HCT116 (cell line): ENCODE measurements around the gene PRC1. TPM values are rescaled to one million over a fixed set of nuclear protein-coding genes. Genes with fewer than 3 reads are reported as not detected.

Source experiments
- ATAC-seq: fragments of 200-7000 bp; cut with Tn5 transposase; 2 replicates; pipeline ENCODE4 v1.9.1; 2020; ENCODE audit warnings: mild to moderate bottlenecking, moderate library complexity
- BruUV-seq: library from RNA; stranded (reverse); fragments of 400-500 nt; replicated peaks from 2 replicates; lab custom pipeline; 2021; lab: Mats Ljungman, UMichigan
- CTCF ChIA-PET: fragments of 300-600 bp; sonication (Branson Sonifier 250); formaldehyde crosslinking; loops from one replicate; lab custom pipeline; 2021; ENCODE audit warnings: antibody characterized with exemption; lab: Charles Lee
- POLR2A ChIA-PET: fragments of 300-600, 350-600 bp; sonication (Branson Sonifier 250); formaldehyde crosslinking; loops from one replicate; lab custom pipeline; 2021; ENCODE audit warnings: antibody characterized with exemption; lab: Charles Lee
- RAD21 ChIA-PET, 2 experiments: fragments of 300-600 bp; sonication (Branson Sonifier 250); formaldehyde crosslinking; loops; one replicate each; lab custom pipeline; 2023; ENCODE audit warnings: low total read pairs in 2 of 2; ENCODE audit not compliant: uncharacterized antibody in 2 of 2, unreplicated experiment in 2 of 2, low non-redundant PET in 1 of 2; lab: Charles Lee
- DNase-seq: peaks from one replicate; pipeline ENCODE4 v3.0.0-alpha.2; 2010; ENCODE audit warnings: low read depth, low spot score
- H2AFZ ChIP-seq: fragments of 200-600 bp; shearing (Covaris generic), sonication (generic); 2 replicates; pipeline ENCODE4 v1.6.1; 2017; ENCODE audit warnings: low read depth, mixed run types, mixed read lengths, antibody characterized with exemption, low read length; ENCODE audit not compliant: poor library complexity, severe bottlenecking
- H3K27ac ChIP-seq: 2 replicates; pipeline ENCODE4 v1.5.1; 2012; ENCODE audit warnings: low read depth, low read length
- H3K27me3 ChIP-seq: fragments of 200-600 bp; sonication (generic); 2 replicates; pipeline ENCODE4 v1.6.1; 2016; ENCODE audit warnings: mixed run types, low read length, mixed read lengths; ENCODE audit not compliant: insufficient read depth
- H3K36me3 ChIP-seq, 2 experiments: fragments of 200-500 bp in 1 of 2; fragments of 200-600 bp in 1 of 2; sonication (Bioruptor generic) in 1 of 2; sonication (generic) in 1 of 2; 2 replicates each; pipeline versions ENCODE4 v1.5.1 to v1.6.1; 2014 to 2016; ENCODE audit warnings: low read length in 2 of 2, inconsistent platforms in 1 of 2, mixed read lengths in 1 of 2, mixed run types in 1 of 2; ENCODE audit not compliant: insufficient read depth in 2 of 2, control insufficient read depth in 1 of 2
- H3K4me1 ChIP-seq, 2 experiments: fragments of 200-600 bp in 1 of 2; sonication (generic) in 1 of 2; 2 replicates each; pipeline versions ENCODE4 v1.5.1 to v1.6.1; 2012 to 2017; ENCODE audit warnings: low read length in 2 of 2, inconsistent platforms in 1 of 2, mild to moderate bottlenecking in 1 of 2, mixed read lengths in 1 of 2, mixed run types in 1 of 2, moderate library complexity in 1 of 2; ENCODE audit not compliant: insufficient read depth in 2 of 2, control insufficient read depth in 1 of 2
- H3K4me2 ChIP-seq: fragments of 200-600 bp; sonication (generic); 2 replicates; pipeline ENCODE4 v1.6.1; 2017; ENCODE audit warnings: mixed run types, low read length, mixed read lengths
- H3K4me3 ChIP-seq, 2 experiments: fragments of 200-600 bp in 1 of 2; sonication (generic) in 1 of 2; replicated peaks in 1 of 2; 2 replicates each; pipeline ENCODE4 v1.5.1; 2011 to 2016; ENCODE audit warnings: low read length in 2 of 2, control low read depth in 1 of 2, low read depth in 1 of 2, mild to moderate bottlenecking in 1 of 2, mixed read lengths in 1 of 2, mixed run types in 1 of 2
- H3K79me2 ChIP-seq: fragments of 200-600 bp; sonication (generic); 2 replicates; pipeline ENCODE4 v1.6.1; 2017; ENCODE audit warnings: mild to moderate bottlenecking, mixed run types, low read length, moderate library complexity, mixed read lengths; ENCODE audit not compliant: insufficient read depth
- H3K9ac ChIP-seq: fragments of 200-600 bp; sonication (generic); 2 replicates; pipeline ENCODE4 v1.6.1; 2016; ENCODE audit warnings: low read length, mixed read lengths
- H3K9me2 ChIP-seq: fragments of 200-600 bp; sonication (generic), shearing (Covaris generic); 2 replicates; pipeline ENCODE4 v1.6.1; 2017; ENCODE audit warnings: mixed run types, mild to moderate bottlenecking, moderate library complexity; ENCODE audit not compliant: insufficient read depth
- H3K9me3 ChIP-seq, 2 experiments: fragments of 200-500 bp in 1 of 2; fragments of 200-600 bp in 1 of 2; sonication (Bioruptor generic) in 1 of 2; sonication (generic) in 1 of 2; 2 replicates each; pipeline ENCODE4 v1.6.1; 2014 to 2017; ENCODE audit warnings: low read length in 2 of 2, mixed read lengths in 2 of 2, inconsistent platforms in 1 of 2, low read depth in 1 of 2, mild to moderate bottlenecking in 1 of 2, mixed run types in 1 of 2, moderate library complexity in 1 of 2; ENCODE audit not compliant: control insufficient read depth in 1 of 2, insufficient read depth in 1 of 2
- H4K20me1 ChIP-seq: fragments of 200-600 bp; sonication (generic), shearing (Covaris generic); 2 replicates; pipeline ENCODE4 v1.6.1; 2017; ENCODE audit warnings: mixed run types, mild to moderate bottlenecking, moderate library complexity; ENCODE audit not compliant: insufficient read depth
- CEBPB ChIP-seq: IDR thresholded peaks from 2 replicates; pipeline ENCODE4 v1.6.1; 2012; ENCODE audit warnings: low read depth
- EGR1 ChIP-seq: IDR thresholded peaks from 2 replicates; pipeline ENCODE4 v1.6.1; 2012; ENCODE audit warnings: low read depth
- ELF1 ChIP-seq: IDR thresholded peaks from 2 replicates; pipeline ENCODE4 v1.6.1; 2012; ENCODE audit warnings: low read depth, borderline replicate concordance
- FOSL1 ChIP-seq: IDR thresholded peaks from 2 replicates; pipeline ENCODE4 v1.6.1; 2012; ENCODE audit warnings: low read depth
- JUND ChIP-seq: IDR thresholded peaks from 2 replicates; pipeline ENCODE4 v1.6.1; 2012
- POLR2AphosphoS5 ChIP-seq: IDR thresholded peaks from 2 replicates; pipeline ENCODE4 v1.6.1; 2011; ENCODE audit warnings: mild to moderate bottlenecking, low read depth, low read length, moderate library complexity
- RAD21 ChIP-seq: IDR thresholded peaks from 2 replicates; pipeline ENCODE4 v1.6.1; 2012; ENCODE audit warnings: low read depth, mild to moderate bottlenecking
- SRF ChIP-seq: IDR thresholded peaks from 2 replicates; pipeline ENCODE4 v1.6.1; 2012; ENCODE audit warnings: low read depth
- YY1 ChIP-seq: IDR thresholded peaks from 2 replicates; pipeline ENCODE4 v1.6.1; 2011; ENCODE audit warnings: low read length, low read depth, moderate library complexity, mild to moderate bottlenecking; ENCODE audit not compliant: insufficient replicate concordance; ENCODE audit errors: extremely low read depth
- ZNF274 ChIP-seq: fragments of 200-500 bp; sonication (Bioruptor generic); IDR thresholded peaks from 2 replicates; pipeline ENCODE4 v1.6.1; 2014; ENCODE audit warnings: mild to moderate bottlenecking, low read depth, low read length, inconsistent platforms
- intact Hi-C: fragments of 100-400 bp; cut with micrococcal nuclease; formaldehyde crosslinking; loops from 2 replicates; pipeline ENCODE4 v1.10.0; 2022
- total RNA-seq: library from RNA; stranded (reverse); gene quantifications from one replicate; pipeline ENCODE4 v1.2.1, GENCODE V29; 2021; ENCODE audit not compliant: unreplicated experiment
- TF ChIP-seq, protein P1 (sequence below): IDR thresholded peaks from 2 replicates; pipeline ENCODE4 v1.6.1; 2012
- TF ChIP-seq, protein P2 (sequence below): IDR thresholded peaks from 2 replicates; pipeline ENCODE4 v1.6.1; 2012; ENCODE audit warnings: low read depth
- TF ChIP-seq, protein P3 (sequence below), 3 experiments: fragments of 200-600 bp in 1 of 3; sonication (generic) in 1 of 3; IDR thresholded peaks in 2 of 3; conservative IDR thresholded peaks in 1 of 3; 2 replicates each; pipeline ENCODE4 v1.5.1; 2012 to 2017; ENCODE audit warnings: low read depth in 2 of 3, low read length in 2 of 3, antibody characterized with exemption in 1 of 3, borderline replicate concordance in 1 of 3, control low read depth in 1 of 3, mild to moderate bottlenecking in 1 of 3, mixed read lengths in 1 of 3, mixed run types in 1 of 3, moderate library complexity in 1 of 3; ENCODE audit not compliant: insufficient read depth in 1 of 3

Gene PRC1
- total RNA-seq, 1 experiment from 2014 or later: 186 TPM

DNA sequence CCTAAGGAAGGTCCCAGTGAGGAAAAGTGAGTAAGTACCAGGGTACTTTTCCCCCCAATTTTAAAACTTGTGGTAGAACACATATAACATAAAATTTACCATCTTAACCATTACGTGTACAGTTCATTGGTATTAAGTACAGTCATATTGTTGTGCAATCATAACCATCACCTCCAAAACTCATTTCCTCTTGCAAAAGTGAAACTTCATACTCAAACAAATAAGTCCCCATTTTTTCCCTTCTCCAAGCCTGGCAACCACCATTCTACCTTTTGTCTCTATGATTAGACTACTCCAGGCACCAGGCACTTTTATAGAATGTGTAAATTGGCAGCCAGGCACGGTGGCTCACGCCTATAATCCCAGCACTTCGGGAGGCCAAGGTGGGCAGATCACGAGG lies 12.2 kb downstream of the PRC1 start:
- Histone ChIP-seq H3K9me2 (no peaks in the 10 kb centered on the region), H4K20me1 (no peaks in the 10 kb centered on the region), H3K4me3 (no peak overlapping the region), H3K9me3 (no peaks in the 10 kb centered on the region), H3K4me1 (no peaks in the 10 kb centered on the region), H3K4me2 (no peak overlapping the region), H3K27me3 (no peaks in the 10 kb centered on the region), H3K79me2 (peaks cover 76% of the 10 kb centered on the region), H3K36me3 (peaks cover 47 to 70% of the 10 kb centered on the region in 2 experiments), H3K9ac (no peak overlapping the region), H3K27ac (no peak overlapping the region), H2AFZ (no peak overlapping the region)
- DNase-seq (no peak), ATAC-seq (no peak)
- ChIA-PET RAD21 (no interaction called here), CTCF (no interaction called here), POLR2A (no interaction called here)
- BruUV-seq: no TSS peak
- TF ChIP-seq RAD21 (no peak), YY1 (no peak), EGR1 (no peak), POLR2AphosphoS5 (no peak), FOSL1 (no peak), JUND (no peak), CEBPB (no peak), ELF1 (no peak), SRF (no peak), ZNF274 (no peak)
- TF ChIP-seq, protein P1, sequence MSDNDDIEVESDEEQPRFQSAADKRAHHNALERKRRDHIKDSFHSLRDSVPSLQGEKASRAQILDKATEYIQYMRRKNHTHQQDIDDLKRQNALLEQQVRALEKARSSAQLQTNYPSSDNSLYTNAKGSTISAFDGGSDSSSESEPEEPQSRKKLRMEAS: no peak
- TF ChIP-seq, protein P2, sequence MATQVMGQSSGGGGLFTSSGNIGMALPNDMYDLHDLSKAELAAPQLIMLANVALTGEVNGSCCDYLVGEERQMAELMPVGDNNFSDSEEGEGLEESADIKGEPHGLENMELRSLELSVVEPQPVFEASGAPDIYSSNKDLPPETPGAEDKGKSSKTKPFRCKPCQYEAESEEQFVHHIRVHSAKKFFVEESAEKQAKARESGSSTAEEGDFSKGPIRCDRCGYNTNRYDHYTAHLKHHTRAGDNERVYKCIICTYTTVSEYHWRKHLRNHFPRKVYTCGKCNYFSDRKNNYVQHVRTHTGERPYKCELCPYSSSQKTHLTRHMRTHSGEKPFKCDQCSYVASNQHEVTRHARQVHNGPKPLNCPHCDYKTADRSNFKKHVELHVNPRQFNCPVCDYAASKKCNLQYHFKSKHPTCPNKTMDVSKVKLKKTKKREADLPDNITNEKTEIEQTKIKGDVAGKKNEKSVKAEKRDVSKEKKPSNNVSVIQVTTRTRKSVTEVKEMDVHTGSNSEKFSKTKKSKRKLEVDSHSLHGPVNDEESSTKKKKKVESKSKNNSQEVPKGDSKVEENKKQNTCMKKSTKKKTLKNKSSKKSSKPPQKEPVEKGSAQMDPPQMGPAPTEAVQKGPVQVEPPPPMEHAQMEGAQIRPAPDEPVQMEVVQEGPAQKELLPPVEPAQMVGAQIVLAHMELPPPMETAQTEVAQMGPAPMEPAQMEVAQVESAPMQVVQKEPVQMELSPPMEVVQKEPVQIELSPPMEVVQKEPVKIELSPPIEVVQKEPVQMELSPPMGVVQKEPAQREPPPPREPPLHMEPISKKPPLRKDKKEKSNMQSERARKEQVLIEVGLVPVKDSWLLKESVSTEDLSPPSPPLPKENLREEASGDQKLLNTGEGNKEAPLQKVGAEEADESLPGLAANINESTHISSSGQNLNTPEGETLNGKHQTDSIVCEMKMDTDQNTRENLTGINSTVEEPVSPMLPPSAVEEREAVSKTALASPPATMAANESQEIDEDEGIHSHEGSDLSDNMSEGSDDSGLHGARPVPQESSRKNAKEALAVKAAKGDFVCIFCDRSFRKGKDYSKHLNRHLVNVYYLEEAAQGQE: no peak
- TF ChIP-seq, protein P3, sequence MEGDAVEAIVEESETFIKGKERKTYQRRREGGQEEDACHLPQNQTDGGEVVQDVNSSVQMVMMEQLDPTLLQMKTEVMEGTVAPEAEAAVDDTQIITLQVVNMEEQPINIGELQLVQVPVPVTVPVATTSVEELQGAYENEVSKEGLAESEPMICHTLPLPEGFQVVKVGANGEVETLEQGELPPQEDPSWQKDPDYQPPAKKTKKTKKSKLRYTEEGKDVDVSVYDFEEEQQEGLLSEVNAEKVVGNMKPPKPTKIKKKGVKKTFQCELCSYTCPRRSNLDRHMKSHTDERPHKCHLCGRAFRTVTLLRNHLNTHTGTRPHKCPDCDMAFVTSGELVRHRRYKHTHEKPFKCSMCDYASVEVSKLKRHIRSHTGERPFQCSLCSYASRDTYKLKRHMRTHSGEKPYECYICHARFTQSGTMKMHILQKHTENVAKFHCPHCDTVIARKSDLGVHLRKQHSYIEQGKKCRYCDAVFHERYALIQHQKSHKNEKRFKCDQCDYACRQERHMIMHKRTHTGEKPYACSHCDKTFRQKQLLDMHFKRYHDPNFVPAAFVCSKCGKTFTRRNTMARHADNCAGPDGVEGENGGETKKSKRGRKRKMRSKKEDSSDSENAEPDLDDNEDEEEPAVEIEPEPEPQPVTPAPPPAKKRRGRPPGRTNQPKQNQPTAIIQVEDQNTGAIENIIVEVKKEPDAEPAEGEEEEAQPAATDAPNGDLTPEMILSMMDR (IDR thresholded peaks at IDR 0.05 in 2 of 3, conservative IDR thresholded peaks at IDR 0.05 in 1 of 3; ENCODE audit: borderline replicate concordance in 1 of 3, insufficient read depth in 1 of 3, low read depth in 2 of 3, low read length in 2 of 3): no peak
- intact Hi-C loops: no loop called here
